ENCODE data around the gene UTP15. TPM values are rescaled to one million over a fixed set of nuclear protein-coding genes. Genes with fewer than 3 reads are reported as not detected.

Gene UTP15
- total and polyA plus RNA-seq, 2 donors (not counting 1 experiment from before 2014, with no cell fraction given): 13.2 to 17.0 TPM

DNA sequence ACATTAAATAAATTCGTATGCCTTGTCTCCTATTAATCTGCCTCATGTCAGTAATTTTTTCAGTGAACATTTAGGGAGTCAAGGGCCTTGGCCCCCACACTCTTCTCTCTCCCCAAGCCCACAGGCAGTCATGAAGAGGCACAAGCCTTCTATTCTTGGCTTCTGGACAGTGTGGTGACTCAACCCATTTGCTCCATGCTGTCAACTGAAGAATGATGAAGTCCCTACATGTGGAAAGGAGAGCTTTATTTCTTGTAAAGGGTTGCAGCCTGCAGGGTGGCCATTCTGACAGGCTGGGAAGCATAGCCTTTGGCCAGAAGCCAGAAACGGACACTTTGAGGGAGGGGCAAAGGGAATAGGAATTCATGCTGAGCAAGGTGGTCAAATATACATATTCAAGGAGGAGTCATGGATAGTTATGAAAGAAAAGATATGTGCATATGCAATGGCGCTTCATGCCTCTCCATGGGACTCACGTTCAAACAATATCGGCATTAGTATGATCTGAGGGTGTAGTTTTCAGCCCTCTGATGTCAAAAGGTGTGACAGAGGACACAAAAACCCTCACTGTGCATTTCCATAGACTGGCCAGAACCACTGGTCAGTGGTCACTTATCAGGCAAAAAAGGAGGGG, 31.4 kb upstream of the UTP15 start:
- Histone ChIP-seq H3K36me3 (ENCODE audit: control insufficient read depth, insufficient read depth, low read length) (no peaks in the 10 kb centered on the region), H3K27ac (ENCODE audit: insufficient read depth, low read length) (no peak overlapping the region), H4K20me1 (ENCODE audit: control insufficient read depth, extremely low read depth, insufficient read depth, low read length) (no peaks in the 10 kb centered on the region), H3K4me1 (ENCODE audit: control insufficient read depth, extremely low read depth, insufficient read depth, low read length) (no peaks in the 10 kb centered on the region), H3K4me3 (replicated peaks in 1 of 4; ENCODE audit: control extremely low read depth in 1 of 4, insufficient read depth in 1 of 4, low read depth in 3 of 4, low read length in 4 of 4) (no peak overlapping the region), H3K27me3 (ENCODE audit: control insufficient read depth, insufficient read depth, low read length) (peaks cover 2% of the 10 kb centered on the region), H3K79me2 (ENCODE audit: control insufficient read depth, insufficient read depth, low read length) (no peaks in the 10 kb centered on the region), H2AFZ (ENCODE audit: low read length) (no peak overlapping the region), H3K4me2 (ENCODE audit: extremely low read depth, insufficient read depth, low read length) (no peak overlapping the region), H3K9me3 (ENCODE audit: control insufficient read depth, insufficient read depth, low read depth, low read length) (no peaks in the 10 kb centered on the region), H3K9ac (ENCODE audit: insufficient read depth, low read length) (no peak overlapping the region)
- peak; percentile 69 to 84 for DNase-seq (ENCODE audit: low read depth in 2 of 2)
- TF ChIP-seq CTCF (conservative IDR thresholded peaks at IDR 0.05 in 1 of 2, IDR thresholded peaks at IDR 0.05 in 1 of 2; ENCODE audit: low read depth in 1 of 2, low read length in 2 of 2) (no peak), EZH2 (IDR thresholded peaks at IDR 0.05; ENCODE audit: low read length, missing control alignments) (no peak)

DNA sequence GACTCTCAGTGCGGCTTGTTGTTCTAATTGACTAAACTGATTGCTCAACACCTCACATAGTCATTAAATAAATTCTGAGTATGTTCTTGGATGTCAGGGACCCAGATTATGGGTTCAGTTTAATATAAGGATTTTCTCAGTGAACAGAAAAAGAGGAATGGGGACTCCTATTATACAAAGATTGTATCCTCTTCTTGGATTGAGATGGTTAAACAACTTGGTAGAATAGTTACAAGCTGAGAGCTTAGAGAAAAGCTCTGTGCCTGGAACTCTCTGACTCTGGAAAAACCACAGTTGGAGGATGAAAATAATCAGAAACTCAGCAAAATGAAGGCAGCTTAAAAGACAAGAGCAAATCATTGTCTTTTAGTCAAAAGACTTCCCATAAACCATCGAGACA, 30.6 kb upstream of the UTP15 start:
- Histone ChIP-seq H3K4me1 (ENCODE audit: control insufficient read depth, extremely low read depth, insufficient read depth, low read length) (no peaks in the 10 kb centered on the region), H2AFZ (ENCODE audit: low read length) (no peak overlapping the region), H3K4me3 (replicated peaks in 1 of 4; ENCODE audit: control extremely low read depth in 1 of 4, insufficient read depth in 1 of 4, low read depth in 3 of 4, low read length in 4 of 4) (no peak overlapping the region), H3K27me3 (ENCODE audit: control insufficient read depth, insufficient read depth, low read length) (no peaks in the 10 kb centered on the region), H3K9ac (ENCODE audit: insufficient read depth, low read length) (no peak overlapping the region), H3K4me2 (ENCODE audit: extremely low read depth, insufficient read depth, low read length) (no peak overlapping the region), H3K79me2 (ENCODE audit: control insufficient read depth, insufficient read depth, low read length) (no peaks in the 10 kb centered on the region), H3K9me3 (ENCODE audit: control insufficient read depth, insufficient read depth, low read depth, low read length) (no peaks in the 10 kb centered on the region), H4K20me1 (ENCODE audit: control insufficient read depth, extremely low read depth, insufficient read depth, low read length) (no peaks in the 10 kb centered on the region), H3K27ac (ENCODE audit: insufficient read depth, low read length) (no peak overlapping the region), H3K36me3 (ENCODE audit: control insufficient read depth, insufficient read depth, low read length) (no peaks in the 10 kb centered on the region)
- DNase-seq (ENCODE audit: low read depth in 2 of 2): no peak
- TF ChIP-seq EZH2 (IDR thresholded peaks at IDR 0.05; ENCODE audit: low read length, missing control alignments) (no peak), CTCF (conservative IDR thresholded peaks at IDR 0.05 in 1 of 2, IDR thresholded peaks at IDR 0.05 in 1 of 2; ENCODE audit: low read depth in 1 of 2, low read length in 2 of 2) (no peak)

DNA sequence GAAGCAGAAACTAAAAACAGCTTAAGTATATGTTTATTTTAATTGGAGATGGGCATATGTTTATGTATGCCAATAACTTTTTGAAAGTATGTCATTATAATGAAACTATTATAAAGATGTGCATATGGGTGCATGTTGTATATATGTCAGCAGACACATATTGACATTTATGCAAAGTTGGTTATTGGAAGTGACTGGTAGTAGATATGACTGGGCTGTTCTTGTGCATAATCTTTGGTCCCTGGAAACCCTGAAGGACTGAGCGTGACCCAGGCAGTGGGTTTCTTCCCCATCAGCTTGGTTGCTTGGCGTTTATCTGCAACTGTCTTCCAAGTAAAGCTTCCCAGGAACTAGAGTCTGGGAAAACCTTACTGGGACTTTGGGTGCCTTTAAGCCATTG, 25.8 kb upstream of the UTP15 start:
- no peak overlapping the region for H3K27ac ChIP-seq (ENCODE audit: insufficient read depth, low read length)
- TF ChIP-seq CTCF (conservative IDR thresholded peaks at IDR 0.05 in 1 of 2, IDR thresholded peaks at IDR 0.05 in 1 of 2; ENCODE audit: low read depth in 1 of 2, low read length in 2 of 2): no peak
- no peak for TF ChIP-seq EZH2 (IDR thresholded peaks at IDR 0.05; ENCODE audit: low read length, missing control alignments)
- H2AFZ ChIP-seq (ENCODE audit: low read length): no peak overlapping the region
- no peaks in the 10 kb centered on the region for H3K79me2 ChIP-seq (ENCODE audit: control insufficient read depth, insufficient read depth, low read length)
- H3K9me3 ChIP-seq (ENCODE audit: control insufficient read depth, insufficient read depth, low read depth, low read length): no peaks in the 10 kb centered on the region
- H4K20me1 ChIP-seq (ENCODE audit: control insufficient read depth, extremely low read depth, insufficient read depth, low read length): no peaks in the 10 kb centered on the region
- H3K9ac ChIP-seq (ENCODE audit: insufficient read depth, low read length): no peak overlapping the region
- no peak for DNase-seq (ENCODE audit: low read depth in 2 of 2)
- H3K36me3 ChIP-seq (ENCODE audit: control insufficient read depth, insufficient read depth, low read length): no peaks in the 10 kb centered on the region
- peaks cover 5% of the 10 kb centered on the region for H3K4me1 ChIP-seq (ENCODE audit: control insufficient read depth, extremely low read depth, insufficient read depth, low read length)
- H3K4me3 ChIP-seq (replicated peaks in 1 of 4; ENCODE audit: control extremely low read depth in 1 of 4, insufficient read depth in 1 of 4, low read depth in 3 of 4, low read length in 4 of 4): no peak overlapping the region
- no peaks in the 10 kb centered on the region for H3K27me3 ChIP-seq (ENCODE audit: control insufficient read depth, insufficient read depth, low read length)
- no peak overlapping the region for H3K4me2 ChIP-seq (ENCODE audit: extremely low read depth, insufficient read depth, low read length)
